BJ (cell line): Measurements from ENCODE around the gene KANTR. TPM values are rescaled to one million over a fixed set of nuclear protein-coding genes. Genes with fewer than 3 reads are reported as not detected.

Experiments used
- CTCF ChIA-PET: fragments of 350-600 bp; formaldehyde crosslinking; extraction: SDS; loops from one replicate; lab custom pipeline; 2021; ENCODE audit warnings: antibody characterized with exemption, inconsistent platforms; lab: Yijun Ruan, JAX
- POLR2A ChIA-PET: fragments of 300-600 bp; sonication (Branson Sonifier 250); formaldehyde crosslinking; extraction: SDS; loops from one replicate; lab custom pipeline; 2021; ENCODE audit warnings: antibody characterized with exemption; lab: Charles Lee
- DNase-seq: peaks from one replicate; pipeline ENCODE4 v3.0.0-alpha.2; 2011; ENCODE audit warnings: low read depth
- H3K27me3 ChIP-seq: 2 replicates; pipeline ENCODE4 v1.6.0; 2011; ENCODE audit warnings: low read length; ENCODE audit not compliant: control insufficient read depth, insufficient read depth
- H3K36me3 ChIP-seq: 2 replicates; pipeline ENCODE4 v1.5.1; 2011; ENCODE audit warnings: low read length; ENCODE audit not compliant: control insufficient read depth, insufficient read depth
- H3K4me3 ChIP-seq: 2 replicates; pipeline ENCODE4 v1.5.1; 2011; ENCODE audit warnings: low read depth, mild to moderate bottlenecking, control low read depth, low read length
- polyA plus RNA-seq: library from polyadenylated mRNA; depleted of rRNA; stranded (reverse); fragments of >200 nt; gene quantifications from 2 replicates; pipeline ENCODE4 v1.2.3, GENCODE V29; 2011
- TF ChIP-seq, protein P1 (sequence below): IDR thresholded peaks from 2 replicates; pipeline ENCODE4 v1.5.1; 2011; ENCODE audit warnings: low read depth, mild to moderate bottlenecking, control low read depth, inconsistent platforms, low read length, moderate library complexity; ENCODE audit not compliant: insufficient read depth

KANTR gene
- polyA plus RNA-seq, 1 experiment = 2.3 TPM

DNA sequence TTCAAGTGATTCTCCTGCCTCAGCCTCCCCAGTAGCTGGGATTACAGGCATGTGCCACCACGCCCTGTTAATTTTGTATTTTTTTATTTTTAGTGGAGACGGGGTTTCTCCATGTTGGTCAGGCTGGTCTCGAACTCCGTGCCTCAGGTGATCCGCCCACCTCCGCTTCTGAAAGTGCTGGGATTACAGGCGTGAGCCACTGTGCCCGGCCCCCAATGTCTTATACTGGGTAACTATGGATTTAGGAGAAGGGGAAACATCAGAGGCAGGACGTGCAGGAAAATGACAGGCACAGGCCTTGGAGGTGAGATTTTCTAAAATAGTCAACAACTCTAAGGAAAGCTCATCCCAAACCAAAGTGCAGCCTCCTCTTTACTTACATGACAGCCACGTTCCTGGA lies 22.9 kb upstream of the KANTR start:
- TF ChIP-seq, protein P1, sequence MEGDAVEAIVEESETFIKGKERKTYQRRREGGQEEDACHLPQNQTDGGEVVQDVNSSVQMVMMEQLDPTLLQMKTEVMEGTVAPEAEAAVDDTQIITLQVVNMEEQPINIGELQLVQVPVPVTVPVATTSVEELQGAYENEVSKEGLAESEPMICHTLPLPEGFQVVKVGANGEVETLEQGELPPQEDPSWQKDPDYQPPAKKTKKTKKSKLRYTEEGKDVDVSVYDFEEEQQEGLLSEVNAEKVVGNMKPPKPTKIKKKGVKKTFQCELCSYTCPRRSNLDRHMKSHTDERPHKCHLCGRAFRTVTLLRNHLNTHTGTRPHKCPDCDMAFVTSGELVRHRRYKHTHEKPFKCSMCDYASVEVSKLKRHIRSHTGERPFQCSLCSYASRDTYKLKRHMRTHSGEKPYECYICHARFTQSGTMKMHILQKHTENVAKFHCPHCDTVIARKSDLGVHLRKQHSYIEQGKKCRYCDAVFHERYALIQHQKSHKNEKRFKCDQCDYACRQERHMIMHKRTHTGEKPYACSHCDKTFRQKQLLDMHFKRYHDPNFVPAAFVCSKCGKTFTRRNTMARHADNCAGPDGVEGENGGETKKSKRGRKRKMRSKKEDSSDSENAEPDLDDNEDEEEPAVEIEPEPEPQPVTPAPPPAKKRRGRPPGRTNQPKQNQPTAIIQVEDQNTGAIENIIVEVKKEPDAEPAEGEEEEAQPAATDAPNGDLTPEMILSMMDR = no peak
- H3K36me3 ChIP-seq = no peaks in the 10 kb centered on the region
- H3K27me3 ChIP-seq = no peaks in the 10 kb centered on the region
- ChIA-PET POLR2A (no interaction called here), CTCF (interaction anchor here (1.9 kb wide), 1 partner anchor 33 kb away, joined by 7 read pairs; no protein-coding TSS in a partner anchor)
- H3K4me3 ChIP-seq = no peak overlapping the region
- no peak for DNase-seq

GRCh38 chrX:53071604-53072417 lies 22.1 kb upstream of the KANTR start:
- TF ChIP-seq, protein P1 = peak; percentile 56
- DNase-seq = no peak
- Histone ChIP-seq H3K36me3 (no peaks in the 10 kb centered on the region), H3K27me3 (no peaks in the 10 kb centered on the region), H3K4me3 (peak overlapping the region; percentile 14; the same call in 1 of the 2 replicates)
- ChIA-PET CTCF (interaction anchor here (0.7 to 1.9 kb wide), 7 partner anchors 8 to 118 kb away, joined by 3 to 7 read pairs (median 3); no protein-coding TSS in a partner anchor), POLR2A (interaction anchor here (0.6 kb wide), 1 partner anchor 154 kb away, joined by 3 read pairs; no protein-coding TSS in a partner anchor)

GRCh38 chrX:53072418-53073114 lies 21.4 kb upstream of the KANTR start:
- ChIA-PET CTCF (interaction anchor here (0.7 to 1.9 kb wide), 7 partner anchors 8 to 117 kb away, joined by 3 to 7 read pairs (median 3); no protein-coding TSS in a partner anchor), POLR2A (interaction anchor here (1.1 kb wide), 1 partner anchor 9 kb away, joined by 4 read pairs; the partner anchor contains the start of gene TSPYL2)
- TF ChIP-seq, protein P1 = no peak
- no peak for DNase-seq
- H3K36me3 ChIP-seq = no peaks in the 10 kb centered on the region
- H3K4me3 ChIP-seq = no peak overlapping the region
- no peaks in the 10 kb centered on the region for H3K27me3 ChIP-seq

- ChIA-PET POLR2A (interaction anchor here (1.1 kb wide), 1 partner anchor 9 kb away, joined by 4 read pairs; the partner anchor contains the start of gene TSPYL2), CTCF (interaction anchor here (1.0 to 1.6 kb wide), 3 partner anchors 9 to 117 kb away, joined by 3 to 5 read pairs (median 3); no protein-coding TSS in a partner anchor)
- DNase-seq = no peak
- Histone ChIP-seq H3K36me3 (no peaks in the 10 kb centered on the region), H3K27me3 (no peaks in the 10 kb centered on the region), H3K4me3 (no peak overlapping the region)
- TF ChIP-seq, protein P1 = no peak
Measured at GRCh38 chrX:53073115-53073586, 20.8 kb upstream of the KANTR start.
